Tibial nerve (tissue), 3 donors: ENCODE data around the gene MFSD11.

Experiments
- POLR2A ChIP-seq, 2 donors: fragments of 450-650 bp; IDR thresholded peaks; one replicate each; pipeline ENCODE4 v1.6.1; 2017; ENCODE audit warnings: antibody characterized with exemption in 2 of 2, mild to moderate bottlenecking in 2 of 2, moderate library complexity in 2 of 2
- TF ChIP-seq, protein P1 (sequence below), 5 experiments: fragments of 200-600 bp in 3 of 5; fragments of 450-650 bp in 2 of 5; sonication (generic) in 3 of 5; IDR thresholded peaks; one replicate each; pipeline ENCODE4 v1.5.1; 2016 to 2019; ENCODE audit warnings: antibody characterized with exemption in 5 of 5, mild to moderate bottlenecking in 3 of 5, moderate library complexity in 2 of 5

DNA sequence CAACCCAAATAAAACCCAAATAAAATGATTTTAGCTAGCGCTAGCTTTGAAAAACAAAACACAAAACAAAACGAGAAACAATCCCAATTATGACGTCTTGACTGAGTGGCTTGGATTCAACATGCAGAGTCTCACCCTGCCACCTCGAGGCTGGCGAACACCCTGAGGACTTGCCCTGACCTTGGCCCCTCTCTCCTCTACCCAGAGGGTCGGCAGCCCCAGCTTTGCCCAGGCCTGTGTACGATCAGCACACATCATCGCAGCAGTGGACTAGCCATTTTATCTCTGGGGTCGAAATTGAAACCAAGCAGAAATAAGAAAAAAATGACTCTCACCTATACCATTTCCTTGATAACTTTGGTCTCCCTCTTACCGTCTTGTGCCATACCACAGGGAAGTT lies 16.5 kb upstream of the MFSD11 start:
- TF ChIP-seq, protein P1, sequence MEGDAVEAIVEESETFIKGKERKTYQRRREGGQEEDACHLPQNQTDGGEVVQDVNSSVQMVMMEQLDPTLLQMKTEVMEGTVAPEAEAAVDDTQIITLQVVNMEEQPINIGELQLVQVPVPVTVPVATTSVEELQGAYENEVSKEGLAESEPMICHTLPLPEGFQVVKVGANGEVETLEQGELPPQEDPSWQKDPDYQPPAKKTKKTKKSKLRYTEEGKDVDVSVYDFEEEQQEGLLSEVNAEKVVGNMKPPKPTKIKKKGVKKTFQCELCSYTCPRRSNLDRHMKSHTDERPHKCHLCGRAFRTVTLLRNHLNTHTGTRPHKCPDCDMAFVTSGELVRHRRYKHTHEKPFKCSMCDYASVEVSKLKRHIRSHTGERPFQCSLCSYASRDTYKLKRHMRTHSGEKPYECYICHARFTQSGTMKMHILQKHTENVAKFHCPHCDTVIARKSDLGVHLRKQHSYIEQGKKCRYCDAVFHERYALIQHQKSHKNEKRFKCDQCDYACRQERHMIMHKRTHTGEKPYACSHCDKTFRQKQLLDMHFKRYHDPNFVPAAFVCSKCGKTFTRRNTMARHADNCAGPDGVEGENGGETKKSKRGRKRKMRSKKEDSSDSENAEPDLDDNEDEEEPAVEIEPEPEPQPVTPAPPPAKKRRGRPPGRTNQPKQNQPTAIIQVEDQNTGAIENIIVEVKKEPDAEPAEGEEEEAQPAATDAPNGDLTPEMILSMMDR (IDR thresholded peaks at IDR 0.05), result no peak
- TF ChIP-seq POLR2A (IDR thresholded peaks at IDR 0.05), result no peak
